ENCODE data around the gene DHX15. TPM values are rescaled to one million over a fixed set of nuclear protein-coding genes. Genes with fewer than 3 reads are reported as not detected.

DHX15 gene
- total RNA-seq, 1 donor from 2014 or later: 188 TPM

DNA sequence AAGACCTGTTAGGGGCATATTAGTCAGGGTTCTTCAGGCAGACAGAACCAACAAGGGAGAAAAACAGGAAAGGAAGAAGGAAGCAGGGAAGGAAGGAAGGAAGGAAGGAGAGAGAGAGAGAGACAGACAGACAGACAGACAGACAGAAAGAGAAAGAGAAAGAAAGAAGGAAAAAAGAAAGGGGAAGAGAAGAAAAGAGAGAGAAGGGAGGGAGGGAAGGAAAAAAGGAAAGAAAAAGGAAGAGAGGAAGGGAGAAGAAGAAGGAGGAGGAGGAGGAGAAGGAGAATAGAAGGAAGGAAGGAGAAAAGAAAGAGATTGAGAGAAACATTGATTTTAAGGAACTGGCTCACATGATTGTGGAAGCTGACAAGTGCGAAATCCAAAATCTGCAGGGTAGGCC is 89.0 kb downstream of the DHX15 start:
- DNase-seq (ENCODE audit: low spot score in 2 of 2) (no peak), FAIRE-seq (no peak)

DNA sequence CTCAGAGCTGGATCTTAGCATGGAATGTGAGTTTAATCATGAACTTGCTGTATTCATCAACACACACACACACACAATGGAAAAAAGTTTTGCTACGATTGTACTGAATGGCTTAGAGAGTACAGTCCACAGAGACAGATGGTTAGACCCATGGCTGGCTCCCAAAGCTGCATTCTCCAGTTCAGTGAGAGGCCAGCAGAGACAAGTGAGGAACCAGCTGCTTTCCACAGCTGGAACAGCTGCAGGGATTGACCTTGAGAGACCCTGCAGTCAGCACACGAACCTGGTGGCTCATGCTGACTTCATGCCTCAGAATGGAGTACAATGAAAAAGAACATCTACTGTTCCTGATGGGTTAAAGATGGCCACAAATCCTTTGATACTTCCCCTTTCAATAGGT is 94.5 kb downstream of the DHX15 start:
- DNase-seq (ENCODE audit: low spot score in 2 of 2) (no peak), FAIRE-seq (no peak)

DNA sequence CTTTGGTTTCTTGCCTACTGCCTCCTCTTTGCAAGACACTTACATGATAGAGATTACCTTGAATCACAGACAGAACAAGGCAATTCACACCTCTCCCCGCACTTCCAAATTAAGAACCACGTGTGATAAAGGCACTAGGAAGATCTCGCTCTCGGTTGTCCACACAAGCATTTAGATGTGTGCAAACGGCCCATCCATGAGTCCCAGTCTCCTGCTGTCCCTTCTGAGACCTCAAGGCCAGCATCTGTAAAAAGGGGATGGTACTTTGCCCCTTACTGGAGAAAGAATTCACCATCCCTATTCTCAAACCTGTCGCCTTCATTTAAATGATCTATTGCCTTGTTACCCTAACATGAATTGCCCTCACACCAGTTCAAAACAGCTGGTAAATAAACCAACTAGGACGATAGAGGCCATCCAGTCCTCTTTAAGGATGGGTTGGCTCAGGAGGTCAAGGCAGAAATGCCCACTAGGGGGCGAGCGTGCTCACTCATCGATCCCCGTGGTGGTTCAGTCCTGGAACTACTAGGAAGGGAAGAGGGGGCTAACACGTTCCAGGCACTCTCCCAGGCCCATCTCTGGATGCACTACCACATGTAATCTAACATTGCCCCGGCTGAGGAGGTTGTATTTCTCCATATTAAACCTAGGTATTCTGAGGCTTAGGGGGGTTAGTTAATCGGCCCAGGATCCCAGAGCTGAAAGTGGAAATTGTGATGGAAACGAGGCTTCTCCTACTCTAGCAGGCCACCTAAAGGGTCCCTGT is 95.8 kb downstream of the DHX15 start:
- peak; percentile 53 to 62 for DNase-seq (ENCODE audit: low spot score in 2 of 2)
- FAIRE-seq: no peak

GRCh38 chr4:24482871-24483270 is 101.5 kb downstream of the DHX15 start:
- DNase-seq (ENCODE audit: low spot score in 2 of 2) (no peak), FAIRE-seq (no peak)

- no peak for DNase-seq (ENCODE audit: low spot score in 2 of 2)
- no peak for FAIRE-seq
These were observed 106.4 kb downstream of the DHX15 start for GRCh38 chr4:24477919-24478318.

Small RNA genes lying within 50 kb of the gene (small RNA-seq; reads per million reads assigned to genes)
- gene MIR573: not detected
- not detected for gene RN7SL16P

Other genes with a start within 250 kb of the DHX15 start
- not detected for gene SOD3, start 211.0 kb upstream of the DHX15 start, total RNA-seq

Data from frontal cortex (tissue), 4 donors.